Measurements from ENCODE around the gene FOXP3. TPM values are rescaled to one million over a fixed set of nuclear protein-coding genes. Genes with fewer than 3 reads are reported as not detected.

FOXP3 gene
- total and polyA plus RNA-seq, 2 of the 8 experiments (the other 6 are each of a cell fraction or from before 2014, with no cell fraction given), result 0.37 to 0.54 TPM

DNA sequence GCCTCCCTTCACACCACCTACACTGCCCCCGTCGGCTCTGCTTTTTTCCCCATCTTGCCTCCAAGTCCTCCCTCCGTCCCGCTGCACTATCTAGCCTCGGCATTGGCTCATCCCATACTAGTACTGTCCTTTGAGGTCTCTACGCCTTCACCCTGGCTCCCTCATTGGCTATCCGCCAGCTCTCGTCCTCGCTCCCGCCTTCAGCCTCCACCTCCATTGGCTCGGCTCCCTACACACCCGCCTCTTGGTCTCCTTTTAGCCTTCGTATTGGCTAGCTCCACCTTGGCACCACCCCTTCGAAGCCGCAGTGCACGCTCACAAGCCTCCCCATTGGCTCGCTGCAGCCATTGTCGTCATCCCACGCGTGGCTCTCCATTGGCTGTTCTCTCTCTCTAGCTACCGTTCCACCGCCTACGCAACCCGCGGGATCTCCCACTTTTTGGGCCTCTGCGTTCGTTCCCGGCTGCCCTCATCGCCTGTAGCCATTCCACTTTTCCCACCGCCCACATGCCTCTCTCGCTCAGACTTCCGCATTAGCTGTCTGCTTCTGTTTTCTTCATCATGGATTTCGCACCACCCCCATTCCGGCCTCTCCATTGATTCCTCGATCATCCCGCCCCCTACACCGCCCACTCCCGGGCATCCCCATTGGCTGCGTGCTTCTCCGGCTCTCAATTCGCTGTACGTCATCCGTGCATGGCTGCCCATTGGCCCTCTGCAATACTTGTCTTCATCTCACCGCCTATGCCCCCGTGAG lies 4.7 kb upstream of the FOXP3 start:
- H3K18ac ChIP-seq (ENCODE audit: extremely low read depth, low read length), result peak overlapping the region; percentile 95
- H4K5ac ChIP-seq (ENCODE audit: insufficient read length, low read depth, low read length), result peak overlapping the region; percentile 99
- WGBS, 2 experiments (ENCODE audit: extremely low coverage in 1 of 2, insufficient coverage in 1 of 2, insufficient read length in 1 of 2, insufficient replicate concordance in 2 of 2, low coverage in 1 of 2, low lambda C conversion rate in 2 of 2, missing lambda C conversion rate in 1 of 2), result 1% methylated on average over 23 of the region's 45 CpGs; no CpG with 5 or more reads in 1 of the 2 experiments
- ChIA-PET POLR2A (ENCODE audit: partially characterized antibody) (interaction anchor here (0.7 to 2.3 kb wide), 10 partner anchors 10 to 79 kb away, joined by 3 to 10 read pairs (median 6); partner anchors contain the start of gene CCDC22), CTCF (ENCODE audit: partially characterized antibody) (interaction anchor here (0.6 to 0.8 kb wide), 2 partner anchors 38 to 76 kb away, joined by 3 read pairs; no protein-coding TSS in a partner anchor)
- no peak overlapping the region for H3K14ac ChIP-seq (ENCODE audit: insufficient read length)
- peak overlapping the region; percentile 81 to 99 (median 94) for H3K9ac ChIP-seq (replicated peaks in 1 of 4; ENCODE audit: extremely low read depth in 1 of 4, low read depth in 3 of 4, low read length in 3 of 4)
- H3K36me3 ChIP-seq (ENCODE audit: control insufficient read depth in 2 of 4, insufficient read depth in 4 of 4, low read length in 3 of 4), result no peaks in the 10 kb centered on the region
- no peak overlapping the region for H2AK5ac ChIP-seq (ENCODE audit: low read depth, low read length)
- H4K91ac ChIP-seq (replicated peaks; ENCODE audit: insufficient read length, low read length), result peak overlapping the region; percentile 97
- peaks cover 0 to 14% (median 5%) of the 10 kb centered on the region in 4 experiments; a peak in 4 of 7 replicates for H3K4me1 ChIP-seq (replicated peaks in 1 of 4; ENCODE audit: control insufficient read depth in 3 of 4, insufficient read depth in 4 of 4, low read length in 3 of 4)
- peaks cover 2% of the 10 kb centered on the region; the same call in 1 of the 2 replicates for H3K79me1 ChIP-seq (ENCODE audit: low read depth, low read length)
- H3K56ac ChIP-seq (replicated peaks; ENCODE audit: insufficient read length, low read depth, low read length), result peak overlapping the region; percentile 79
- H3K27ac ChIP-seq (ENCODE audit: low read depth, low read length), result peak overlapping the region; percentile 95
- peak overlapping the region; percentile 47 to 99 (median 73) for H3K4me3 ChIP-seq (ENCODE audit: extremely low read depth in 1 of 4, insufficient read depth in 2 of 4, low read depth in 3 of 4, low read length in 4 of 4)
- no peak overlapping the region for H3K23ac ChIP-seq (ENCODE audit: insufficient read length)
- peaks cover 0 to 13% of the 10 kb centered on the region in 2 experiments for H4K20me1 ChIP-seq (replicated peaks in 1 of 2; ENCODE audit: control insufficient read depth in 1 of 2, insufficient read depth in 2 of 2, low read length in 2 of 2)
- H3K23me2 ChIP-seq (ENCODE audit: low read depth, low read length), result no peaks in the 10 kb centered on the region; the same call in 1 of the 2 replicates
- peak overlapping the region; percentile 99 for H2BK5ac ChIP-seq (ENCODE audit: low read depth, low read length)
- H2BK120ac ChIP-seq (replicated peaks; ENCODE audit: low read depth, low read length), result no peak overlapping the region
- H2BK20ac ChIP-seq (ENCODE audit: low read length), result no peak overlapping the region
- peak overlapping the region; percentile 95; the same call in 1 of the 2 replicates for H2BK12ac ChIP-seq (ENCODE audit: low read depth, low read length)
- peak; percentile 83 to 85 for DNase-seq (ENCODE audit: low read depth in 1 of 2, low spot score in 2 of 2)
- H3K27me3 ChIP-seq (replicated peaks in 1 of 4; ENCODE audit: control insufficient read depth in 3 of 4, extremely low read depth in 1 of 4, insufficient read depth in 3 of 4, low read length in 3 of 4), result no peaks in the 10 kb centered on the region
- H2BK15ac ChIP-seq (ENCODE audit: low read length), result no peak overlapping the region
- H3K9me3 ChIP-seq (ENCODE audit: insufficient read depth in 2 of 2, low read depth in 1 of 2, low read length in 1 of 2), result no peaks in the 10 kb centered on the region
- H4K8ac ChIP-seq (ENCODE audit: extremely low read depth, insufficient read depth, low read length), result peak overlapping the region; percentile 99; the same call in 1 of the 2 replicates
- H3K4ac ChIP-seq (replicated peaks; ENCODE audit: insufficient read length, low read depth, low read length), result peak overlapping the region; percentile 91
- H2AFZ ChIP-seq (ENCODE audit: low read length), result peak overlapping the region; percentile 90; the same call in 1 of the 2 replicates
- peak; percentile 88 for FAIRE-seq
- peaks cover 12 to 38% of the 10 kb centered on the region in 2 experiments; a peak in 3 of 4 replicates for H3K79me2 ChIP-seq (ENCODE audit: control insufficient read depth in 1 of 2, insufficient read depth in 2 of 2, low read length in 2 of 2)
- H3K4me2 ChIP-seq (ENCODE audit: insufficient read depth in 1 of 2, low read depth in 2 of 2, low read length in 2 of 2), result peak overlapping the region; percentile 74 to 93
- TF ChIP-seq CREB1 (IDR thresholded peaks at IDR 0.05), result peak; percentile 89
- TF ChIP-seq EGR1 (IDR thresholded peaks at IDR 0.05; ENCODE audit: borderline replicate concordance, low read depth, low read length), result peak; percentile 83
- peak; percentile 32 for TF ChIP-seq KDM4A (IDR thresholded peaks at IDR 0.05; ENCODE audit: low read depth, low read length, severe bottlenecking)
- TF ChIP-seq, protein P1, sequence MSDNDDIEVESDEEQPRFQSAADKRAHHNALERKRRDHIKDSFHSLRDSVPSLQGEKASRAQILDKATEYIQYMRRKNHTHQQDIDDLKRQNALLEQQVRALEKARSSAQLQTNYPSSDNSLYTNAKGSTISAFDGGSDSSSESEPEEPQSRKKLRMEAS (IDR thresholded peaks at IDR 0.05), result 0 out of 2 replicates have a peak, but pooled peaks have one; percentile 1
- TF ChIP-seq POLR2A (IDR thresholded peaks at IDR 0.05; ENCODE audit: control extremely low read depth in 1 of 2, low read depth in 2 of 2, low read length in 2 of 2), result peak; percentile 70 to 85
- TF ChIP-seq SIN3A (conservative IDR thresholded peaks at IDR 0.05 in 1 of 2, IDR thresholded peaks at IDR 0.05 in 1 of 2; ENCODE audit: low read depth in 1 of 2, low read length in 2 of 2), result 0 out of 4 replicates have a peak, but pooled peaks of 1 of the 2 experiments have one; percentile 31
- no peak for TF ChIP-seq NRF1 (IDR thresholded peaks at IDR 0.05; ENCODE audit: low read depth, low read length)
- peak; percentile 70 for TF ChIP-seq CHD2 (IDR thresholded peaks at IDR 0.05; ENCODE audit: low read length)
- TF ChIP-seq CEBPB (IDR thresholded peaks at IDR 0.05; ENCODE audit: low read depth, low read length), result no peak

Data from H1 (cell line).